Myocyte (in vitro differentiated cells): Measurements from ENCODE around the gene RGPD8. TPM values are rescaled to one million over a fixed set of nuclear protein-coding genes. Genes with fewer than 3 reads are reported as not detected.
A peak's percentile ranks its signal among the peaks of the same experiment; 100 is the strongest.
"Not testable (repeated sequence)": the region's sequence is repeated elsewhere in the genome, so short reads cannot be mapped to it uniquely, and the experiment has no call there.

Source experiments
- DNase-seq: peaks from one replicate; pipeline ENCODE4 v3.0.0-alpha.2; 2012; ENCODE audit warnings: low read depth
- total RNA-seq: library from RNA; depleted of rRNA; stranded (reverse); fragments of >200 nt; gene quantifications from 2 replicates; pipeline ENCODE4 v1.2.3, GENCODE V29; 2014

Gene RGPD8
- total RNA-seq, 1 donor from 2014 or later, result 6.7 TPM

DNA sequence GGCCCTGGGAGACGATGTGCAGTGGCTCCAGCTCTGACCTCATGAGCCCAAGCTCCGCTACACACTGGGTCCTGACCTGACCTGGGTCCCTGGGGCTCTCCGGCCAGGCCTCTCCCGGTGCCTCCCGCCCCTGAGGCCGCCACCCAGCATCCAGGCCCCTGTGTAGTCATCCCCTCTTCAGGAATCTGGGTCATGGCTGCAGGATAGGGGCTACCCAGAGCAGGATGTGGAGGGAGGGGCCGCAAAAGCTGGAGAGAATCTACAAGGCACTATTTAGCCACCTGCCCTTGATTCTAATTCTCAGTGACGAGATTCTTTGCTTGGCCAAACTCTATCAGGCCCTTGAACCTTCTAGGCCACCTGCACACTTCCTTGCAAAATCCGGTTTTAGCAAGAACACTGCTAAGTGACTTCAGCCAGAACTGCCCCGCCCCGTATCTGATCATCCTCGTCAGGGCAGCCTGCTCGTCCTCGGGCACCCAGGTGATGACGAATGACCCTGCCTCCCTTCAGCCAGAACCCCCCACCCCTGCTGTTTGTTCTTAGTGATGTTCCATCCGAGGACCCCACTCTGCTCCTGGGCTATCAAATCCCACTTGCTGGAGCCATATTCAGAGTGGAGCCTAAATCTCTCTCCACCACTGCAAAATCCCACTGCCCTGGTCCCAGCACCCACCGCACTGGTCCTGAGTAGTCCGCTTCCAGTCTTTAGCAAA is 2.4 kb upstream of the RGPD8 start:
- DNase-seq, result not testable (repeated sequence)

DNA sequence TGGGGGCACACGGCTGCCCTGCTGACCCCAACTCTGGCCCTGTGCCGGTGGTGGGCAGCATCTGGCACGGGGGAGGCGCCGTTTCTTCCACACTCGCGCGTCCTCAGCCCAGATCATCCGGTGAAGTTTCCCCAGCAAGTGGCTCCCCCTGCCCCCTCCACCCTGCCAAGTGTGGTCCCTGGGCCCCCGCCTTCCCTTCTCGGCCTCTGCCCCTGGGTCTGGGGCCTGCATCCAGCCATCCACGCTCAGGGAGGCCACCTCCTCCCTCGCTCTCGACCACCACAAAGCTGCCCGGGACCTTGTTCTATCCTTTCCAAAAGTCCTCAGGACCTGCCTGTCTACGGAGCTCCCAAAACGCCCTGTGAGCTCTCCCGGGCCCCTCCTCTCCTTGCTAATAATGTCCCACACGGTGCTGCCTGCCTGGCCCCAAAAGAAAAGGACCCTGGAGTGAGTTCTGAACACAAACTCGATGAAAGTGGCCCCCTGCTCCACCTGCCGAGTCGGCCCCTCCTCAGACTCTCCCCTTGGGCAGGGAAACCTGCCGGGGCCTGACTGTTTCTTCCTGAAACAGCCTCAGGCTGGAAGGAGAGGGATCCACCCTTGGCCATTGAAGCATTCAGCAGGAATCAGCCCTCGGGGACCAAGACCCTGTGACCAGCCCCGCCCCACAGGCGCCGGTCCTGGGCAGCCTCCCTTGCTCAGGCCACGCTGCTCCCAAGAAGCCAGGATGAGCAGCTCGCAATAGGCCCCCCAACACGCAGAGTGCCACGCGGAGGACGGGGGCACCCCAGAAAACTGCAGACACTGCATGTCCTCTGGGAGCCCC is 1.7 kb upstream of the RGPD8 start:
- not testable (repeated sequence) for DNase-seq

DNA sequence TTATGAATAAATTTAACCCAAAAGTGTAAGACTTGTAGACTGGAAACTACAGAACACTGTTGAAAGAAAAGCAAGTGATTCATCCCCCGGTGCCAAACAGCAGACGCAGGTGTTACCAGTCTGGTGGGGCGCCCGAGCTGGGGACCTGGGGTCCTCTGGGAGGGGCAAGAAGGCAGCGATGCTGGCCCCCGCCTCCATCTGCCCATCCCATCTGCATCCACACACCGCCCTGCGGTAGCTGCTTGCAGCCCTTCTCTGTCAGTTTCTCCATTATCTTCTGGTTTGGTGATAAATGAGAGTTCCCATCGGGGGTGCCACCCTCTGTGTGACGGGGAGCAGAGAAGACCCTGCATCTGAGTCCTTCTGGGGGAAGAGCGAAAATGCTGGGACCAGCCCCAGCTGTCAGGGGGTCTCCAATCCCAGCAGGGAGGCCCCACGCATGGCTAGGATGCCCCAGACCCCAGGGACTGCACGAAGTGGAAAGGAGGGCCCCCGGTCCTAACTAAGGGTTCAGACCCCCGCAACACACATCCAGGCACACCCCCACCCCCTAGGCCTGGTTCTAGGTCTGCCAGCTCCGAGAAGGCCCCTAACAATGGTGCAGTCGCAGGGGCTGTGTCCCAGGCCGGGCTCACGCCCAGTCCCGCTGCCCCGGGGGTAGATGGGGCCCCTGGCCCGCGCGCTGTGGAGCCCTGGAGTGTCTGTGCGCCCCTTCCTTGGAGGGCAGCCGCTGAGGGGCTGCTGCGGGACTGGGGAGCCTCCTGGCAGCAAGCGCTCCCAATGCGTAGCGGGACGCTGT is 686 bp upstream of the RGPD8 start:
- no peak for DNase-seq

DNA sequence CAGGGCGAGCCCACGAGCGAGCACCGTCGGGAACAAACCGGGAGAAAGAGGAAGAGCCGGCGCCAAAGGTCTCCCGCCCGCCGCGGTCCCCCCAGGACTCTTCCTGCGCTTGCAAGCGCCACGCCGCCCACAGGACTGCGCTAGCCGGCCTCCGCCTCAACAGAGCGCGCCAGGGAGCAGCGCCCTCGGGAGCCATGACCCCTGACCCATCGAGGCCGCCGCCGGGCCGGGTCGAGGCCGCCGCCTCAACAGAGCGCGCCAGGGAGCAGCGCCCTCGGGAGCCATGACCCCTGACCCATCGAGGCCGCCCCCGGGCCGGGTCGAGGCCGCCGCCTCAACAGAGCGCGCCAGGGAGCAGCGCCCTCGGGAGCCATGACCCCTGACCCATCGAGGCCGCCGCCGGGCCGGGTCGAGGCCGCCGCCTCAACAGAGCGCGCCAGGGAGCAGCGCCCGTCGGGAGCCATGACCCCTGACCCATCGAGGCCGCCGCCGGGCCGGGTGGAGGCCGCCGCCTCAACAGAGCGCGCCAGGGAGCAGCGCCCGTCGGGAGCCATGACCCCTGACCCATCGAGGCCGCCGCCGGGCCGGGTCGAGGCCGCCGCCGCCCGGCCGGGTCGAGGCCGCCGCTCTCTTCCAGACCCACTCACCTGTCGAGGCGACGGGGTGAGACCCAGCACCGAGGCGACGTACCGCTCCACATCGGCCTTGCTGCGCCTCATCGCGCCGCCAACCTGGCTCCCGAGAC is 538 bp downstream of the RGPD8 start:
- DNase-seq, result peak; percentile 11

DNA sequence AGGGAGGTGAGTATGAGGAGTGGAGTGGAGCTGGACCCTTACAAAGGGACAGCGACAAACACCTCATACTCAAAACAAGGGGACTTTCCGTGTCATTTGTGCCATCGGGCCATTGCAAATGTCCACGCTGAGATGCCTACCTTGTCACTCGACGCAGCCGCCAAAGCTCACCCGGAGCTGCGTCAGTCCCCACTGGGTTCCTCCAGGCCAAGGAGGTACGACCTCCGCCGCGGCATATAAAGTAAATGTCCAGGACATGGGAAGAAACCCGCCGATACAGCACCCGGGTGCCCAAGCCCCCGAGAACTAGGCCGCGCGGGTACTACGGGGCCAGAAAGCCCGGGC is 1.1 kb downstream of the RGPD8 start:
- DNase-seq, result not testable (repeated sequence)

DNA sequence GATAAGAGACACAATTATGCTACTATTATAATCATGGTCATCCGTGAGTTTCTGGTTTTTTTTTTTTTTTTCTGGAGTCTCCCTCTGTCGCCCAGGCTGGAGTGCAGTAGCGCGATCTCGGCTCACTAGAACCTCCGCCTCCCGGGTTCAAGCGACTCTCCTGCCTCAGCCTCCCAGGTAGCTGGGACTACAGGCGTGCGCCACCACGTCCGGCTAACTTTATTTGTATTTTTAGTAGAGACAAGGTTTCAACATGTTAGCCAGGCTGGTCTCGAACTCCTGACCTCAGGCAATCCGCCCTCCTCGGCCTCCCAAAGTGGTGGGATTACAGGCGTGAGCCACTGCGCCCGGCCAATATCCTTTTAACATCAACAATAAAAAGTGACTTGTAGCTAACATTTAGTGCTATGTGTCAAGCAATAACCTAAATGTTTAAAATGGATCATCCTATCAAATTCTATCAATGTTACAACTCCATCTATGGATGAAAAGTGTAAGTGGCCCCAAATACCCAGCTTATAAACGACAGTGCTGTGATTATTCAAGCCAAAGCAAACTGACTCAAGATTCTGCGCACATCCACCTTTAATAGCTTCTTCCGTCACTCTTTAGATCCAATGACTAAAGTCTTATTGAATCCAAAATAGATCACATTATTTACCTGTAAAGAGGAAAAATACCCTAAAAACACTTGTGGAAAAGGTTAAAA is 1.7 kb downstream of the RGPD8 start:
- not testable (repeated sequence) for DNase-seq

DNA sequence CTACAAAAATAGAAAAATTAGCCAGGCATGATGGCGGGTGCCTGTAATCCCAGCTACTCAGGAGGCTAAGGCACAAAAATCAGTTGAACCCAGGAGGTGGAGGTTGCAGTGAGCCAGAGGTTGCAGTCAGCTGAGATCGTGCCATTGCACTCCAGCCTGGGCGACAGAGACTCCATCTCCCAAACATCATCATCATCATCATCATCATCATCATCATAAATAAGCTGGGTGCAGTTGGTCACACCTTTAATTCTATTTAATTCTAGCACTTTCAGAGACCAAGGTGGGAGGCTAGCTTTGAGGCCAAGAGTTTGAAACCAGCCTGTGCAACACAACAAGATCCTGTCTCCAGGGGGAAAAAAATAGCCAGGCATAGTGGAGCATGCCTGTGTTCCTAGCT is 8.9 kb downstream of the RGPD8 start:
- not testable (repeated sequence) for DNase-seq

DNA sequence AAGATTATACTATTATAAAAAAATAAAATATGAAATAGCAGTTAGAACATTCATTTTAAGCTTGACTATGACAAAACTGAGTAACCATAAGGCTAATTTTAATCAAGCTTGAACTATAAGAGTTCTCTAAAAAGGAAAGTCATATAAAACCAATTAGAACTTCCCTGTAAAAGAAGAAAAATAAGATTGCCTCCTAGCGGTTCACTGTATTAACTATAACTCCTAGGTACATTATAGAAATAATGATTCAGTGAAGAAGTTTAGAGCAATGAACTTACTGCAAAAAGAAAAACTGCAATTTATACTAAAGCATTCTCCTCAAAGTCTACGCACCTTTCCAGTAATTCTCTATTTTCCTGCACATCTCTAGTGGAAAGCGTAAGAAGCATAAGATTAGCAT is 16.6 kb downstream of the RGPD8 start:
- DNase-seq, result not testable (repeated sequence)

DNA sequence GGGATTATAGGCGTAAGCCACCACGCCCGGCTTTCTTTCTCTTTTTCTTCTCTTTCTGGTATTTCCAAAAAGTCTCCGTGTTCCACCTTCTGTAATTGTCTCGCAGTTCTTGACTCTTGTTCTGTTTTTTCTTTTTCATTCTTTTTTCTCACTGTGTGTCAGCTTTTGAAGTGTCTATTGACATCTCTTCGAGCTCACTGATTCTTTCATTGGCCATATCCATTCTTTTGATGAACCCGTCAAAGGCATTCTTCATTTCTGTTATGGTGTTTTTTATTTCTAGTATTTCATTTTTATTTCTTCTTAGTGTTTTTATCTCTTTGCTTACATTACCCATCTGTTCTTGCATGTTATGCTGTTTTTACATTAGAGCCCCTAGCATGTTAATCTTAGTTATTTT is 73.4 kb downstream of the RGPD8 start:
- DNase-seq, result not testable (repeated sequence)

DNA sequence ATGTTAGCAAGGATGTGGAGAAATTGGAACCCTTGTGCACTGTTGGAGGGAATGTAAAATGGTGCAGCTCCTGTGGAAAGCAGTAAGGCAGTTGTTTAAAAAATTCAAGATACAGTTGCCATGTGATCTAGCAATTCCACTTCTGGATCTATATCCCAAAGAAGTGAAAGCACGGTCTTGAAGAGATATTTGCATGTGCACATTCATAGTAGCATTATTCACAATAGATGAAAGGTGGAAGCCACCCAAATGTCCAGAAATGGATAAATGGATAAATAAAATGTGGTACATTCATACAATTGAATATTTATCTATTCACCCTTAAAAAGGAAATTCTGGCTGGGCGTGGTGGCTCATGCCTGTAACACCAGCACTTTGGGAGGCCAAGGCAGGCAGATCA is 79.1 kb downstream of the RGPD8 start:
- not testable (repeated sequence) for DNase-seq

DNA sequence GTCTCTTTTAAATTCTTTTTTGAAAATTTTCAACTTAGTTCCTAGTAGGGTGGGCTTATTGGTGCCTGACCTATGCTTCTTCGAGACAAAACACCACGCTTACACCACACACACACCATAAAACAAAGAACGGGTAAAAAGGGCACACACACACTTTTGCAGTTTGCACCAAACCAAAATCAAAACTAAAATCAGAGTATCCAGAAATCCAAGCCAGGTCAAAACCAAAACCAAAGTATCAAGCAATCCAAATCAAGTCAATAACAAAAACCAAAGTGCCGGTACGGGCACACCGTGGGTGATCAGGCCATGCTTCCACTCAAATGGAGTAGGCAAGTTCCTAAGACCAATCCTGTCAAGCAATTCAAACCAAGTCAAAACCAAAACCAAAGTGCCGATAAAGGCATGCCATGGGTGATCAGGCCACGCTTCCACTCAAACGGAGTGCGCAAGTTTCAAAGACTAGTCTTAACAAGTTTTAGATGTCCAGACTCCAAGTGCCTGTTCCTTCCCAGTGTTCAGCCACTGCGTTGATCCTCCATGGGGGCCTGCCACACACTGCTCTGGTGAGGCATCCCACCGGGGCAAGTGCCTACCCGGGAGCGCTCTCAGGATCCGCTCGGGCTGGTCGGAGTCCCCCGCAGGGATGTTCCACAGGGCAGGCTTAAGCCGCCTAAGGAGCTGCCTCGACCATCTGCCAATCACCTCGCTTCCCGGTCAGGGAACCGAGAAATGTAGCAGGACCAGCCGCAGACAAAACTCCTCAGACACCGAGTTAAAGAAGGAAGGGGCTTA is 80.4 kb downstream of the RGPD8 start:
- not testable (repeated sequence) for DNase-seq

DNA sequence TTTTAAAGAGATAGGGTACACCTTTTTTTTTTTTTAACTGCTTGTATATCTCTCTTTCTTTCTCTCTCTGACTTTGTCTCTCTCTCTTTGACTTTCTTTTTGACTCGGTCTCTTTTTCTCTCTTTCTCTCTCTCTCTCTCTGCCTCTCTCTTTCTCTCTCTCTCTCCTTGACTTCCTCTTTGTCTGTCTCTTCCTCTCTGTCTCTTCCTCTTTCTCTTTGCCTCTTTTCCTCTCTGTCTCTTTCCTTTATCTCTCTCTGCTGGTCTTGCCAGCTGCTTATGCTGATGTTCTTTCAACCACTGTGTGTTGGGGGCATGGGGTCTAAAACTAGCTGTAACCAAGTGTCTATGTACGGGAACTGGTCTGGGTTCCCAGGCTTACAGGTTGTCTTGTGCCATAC is 81.2 kb downstream of the RGPD8 start:
- not testable (repeated sequence) for DNase-seq

DNA sequence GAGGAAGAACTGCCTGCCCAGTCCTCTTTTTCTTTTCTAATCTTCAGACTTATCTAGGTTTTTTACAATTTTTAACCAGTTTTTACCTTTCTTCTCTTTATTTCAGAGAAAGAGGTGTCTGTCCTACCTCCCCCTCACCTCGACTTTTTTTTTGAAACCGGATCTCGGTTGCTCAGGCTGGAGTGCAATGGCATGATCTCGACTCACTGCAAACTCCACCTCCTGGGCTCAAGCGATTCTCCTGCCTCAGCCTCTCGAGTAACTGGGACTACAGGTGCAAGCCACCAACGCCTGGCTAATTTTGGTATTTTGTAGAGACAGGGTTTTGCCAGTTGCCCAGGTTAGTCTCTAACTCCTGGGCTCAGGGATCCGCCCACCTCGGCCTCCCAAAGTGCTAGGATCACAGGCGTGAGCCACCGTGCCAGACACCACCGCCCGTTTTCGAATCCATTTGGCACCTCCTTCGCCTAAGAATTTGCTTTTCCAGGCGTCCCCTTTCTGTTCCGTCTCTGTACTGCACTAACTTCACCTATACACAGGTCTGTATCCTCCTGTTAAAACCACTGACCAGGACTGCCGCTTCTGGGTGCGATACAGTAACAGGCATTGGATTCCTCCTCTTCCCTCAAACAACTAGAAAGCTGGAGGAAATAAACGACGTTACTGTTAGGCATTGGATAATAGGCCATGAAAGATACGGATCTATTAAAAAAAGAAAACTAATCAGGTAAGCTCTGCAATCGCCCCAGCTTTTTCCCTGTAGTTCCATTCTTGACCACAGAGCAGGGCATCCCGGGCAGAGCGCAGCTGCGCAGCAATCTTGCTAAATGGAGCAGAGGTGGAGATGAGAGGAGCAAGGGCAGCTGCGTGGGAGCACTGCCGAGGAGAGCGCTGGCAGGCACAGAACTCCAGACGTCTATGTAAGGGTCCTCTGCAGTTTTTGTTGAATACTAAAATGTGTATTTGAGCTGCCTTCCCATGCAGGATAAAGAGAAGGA is 88.1 kb downstream of the RGPD8 start:
- no peak for DNase-seq

DNA sequence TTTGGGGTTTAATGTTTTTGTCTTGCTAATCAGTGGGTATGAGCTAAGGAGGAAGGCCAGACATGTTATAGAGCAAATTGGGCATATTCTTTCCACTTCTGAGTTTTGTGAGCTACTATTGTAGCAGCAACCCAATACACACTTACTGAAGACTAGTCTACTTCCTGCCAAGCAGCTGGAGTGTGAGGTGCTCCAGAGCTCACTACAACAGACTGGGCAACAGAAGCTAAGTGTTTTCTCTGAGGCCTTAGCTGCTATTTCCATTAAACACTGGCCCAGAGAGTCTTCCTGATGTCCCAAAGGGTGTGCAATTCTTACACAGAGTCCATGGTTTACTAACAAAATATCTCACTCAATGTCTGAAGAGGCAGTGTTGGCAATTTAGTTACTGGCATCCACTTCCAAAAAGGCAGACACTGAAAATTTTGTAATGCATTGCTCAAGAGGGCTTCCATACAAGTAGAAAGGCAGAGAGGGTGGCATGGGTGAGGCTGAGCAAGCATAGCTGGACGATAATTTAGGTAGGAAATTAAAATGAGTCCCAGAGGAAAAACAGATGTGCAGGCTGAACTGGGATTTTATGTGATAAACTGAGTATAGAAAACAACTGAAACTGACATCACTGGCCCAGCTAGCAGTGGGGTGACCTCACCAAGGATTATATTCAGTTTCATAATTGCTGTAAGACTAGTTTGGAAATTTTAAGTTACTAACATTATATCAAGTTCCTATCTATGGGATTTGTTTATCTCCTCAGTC is 89.4 kb downstream of the RGPD8 start:
- DNase-seq, result peak; percentile 3

DNA sequence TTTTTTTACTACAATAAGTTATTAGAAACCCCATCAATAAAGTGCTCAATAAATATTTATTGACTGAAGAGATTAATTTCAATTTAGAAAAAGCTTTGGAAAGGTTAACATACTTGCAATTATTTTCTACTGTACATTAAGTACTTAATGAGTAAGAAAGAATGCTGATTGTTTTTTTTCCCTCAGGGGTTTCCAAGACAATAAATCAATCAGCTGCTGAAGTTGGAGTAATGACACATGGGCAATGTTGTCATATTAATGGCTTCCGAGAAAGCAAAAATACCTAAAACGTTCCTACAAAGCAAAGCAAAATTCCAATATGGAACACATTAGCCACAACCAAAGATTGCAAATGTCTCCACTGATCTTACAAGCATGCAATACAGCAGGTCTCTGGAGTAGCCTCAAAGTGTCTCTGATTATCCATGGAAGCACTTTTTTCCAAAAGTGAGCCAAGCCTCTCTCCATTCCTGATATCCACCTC is 91.3 kb downstream of the RGPD8 start:
- DNase-seq, result no peak

DNA sequence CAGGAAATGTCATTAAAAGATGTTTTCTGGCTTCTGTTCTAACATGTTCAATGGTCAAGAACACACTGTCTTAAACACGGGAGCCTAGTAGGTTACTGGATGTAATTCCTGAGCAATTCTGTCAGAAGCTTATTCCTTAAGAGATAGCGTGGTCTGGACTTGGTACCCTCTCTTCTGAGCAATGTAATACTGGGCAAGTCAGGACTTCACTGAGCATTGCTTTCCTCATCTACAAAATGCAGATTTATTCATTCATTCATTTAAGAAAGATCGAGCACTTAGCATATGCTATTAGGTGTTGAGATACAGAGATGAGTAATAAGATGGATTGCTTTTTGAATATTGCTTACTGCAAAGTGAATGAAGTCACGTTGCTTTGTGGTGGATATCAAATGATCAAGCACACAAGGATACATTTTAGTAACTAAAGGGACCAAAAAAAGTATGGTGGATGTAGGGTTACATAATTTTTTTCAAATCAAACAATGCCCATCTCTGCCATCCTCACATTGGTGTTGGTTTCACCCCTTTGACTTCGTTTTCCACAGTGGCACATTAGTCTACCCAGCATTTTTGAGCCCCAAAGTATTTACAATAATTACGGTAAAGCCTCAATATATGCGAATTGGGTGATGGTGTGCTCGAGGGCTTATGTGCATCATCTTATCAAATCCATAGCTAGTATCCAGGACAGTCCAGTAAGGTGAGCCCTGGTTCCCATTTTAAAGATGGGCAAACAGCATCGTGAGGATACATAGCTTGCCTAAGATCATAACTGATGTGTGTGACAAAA is 92.8 kb downstream of the RGPD8 start:
- no peak for DNase-seq

DNA sequence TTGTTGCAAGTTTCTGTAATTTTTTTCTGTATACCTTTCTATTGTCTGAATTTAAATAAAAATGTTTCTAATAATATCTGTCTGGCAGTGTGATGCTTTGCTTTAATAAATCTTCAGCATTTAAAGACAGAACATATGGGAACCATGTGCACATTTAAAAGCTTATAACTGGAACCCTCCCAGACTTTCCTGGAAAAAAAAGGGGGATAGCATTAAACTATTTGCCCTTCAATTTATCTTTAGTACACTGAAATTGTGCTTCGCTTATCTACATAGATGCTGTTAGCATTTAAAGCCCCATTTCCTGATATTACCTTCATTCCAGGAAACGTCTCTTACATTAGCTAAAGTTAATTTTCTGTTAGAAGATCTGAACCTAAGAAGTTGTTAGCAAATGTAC is 93.5 kb downstream of the RGPD8 start:
- no peak for DNase-seq
